Upper lobe of left lung (tissue), 4 donors: Measurements from ENCODE around the gene ANKS3.

Experiments used
- CTCF ChIP-seq, 6 experiments: fragments of 450-650 bp in 4 of 6; fragments of 200-600 bp in 2 of 6; sonication (generic) in 2 of 6; IDR thresholded peaks; one replicate each; pipeline ENCODE4 v1.5.1; 2016 to 2019; ENCODE audit warnings: antibody characterized with exemption in 6 of 6
- EP300 ChIP-seq, 4 donors: sonication (generic); formaldehyde crosslinking; IDR thresholded peaks; one replicate each; pipeline ENCODE4 v1.5.1; 2017; ENCODE audit warnings: antibody characterized with exemption in 4 of 4, control low read depth in 2 of 4
- POLR2AphosphoS5 ChIP-seq, 2 donors: sonication (generic); formaldehyde crosslinking; IDR thresholded peaks; one replicate each; pipeline ENCODE4 v1.5.1; 2017; ENCODE audit warnings: antibody characterized with exemption in 2 of 2

GRCh38 chr16:4682084-4682591, 51.9 kb downstream of the ANKS3 start:
- no peak for TF ChIP-seq POLR2AphosphoS5 (IDR thresholded peaks at IDR 0.05)
- TF ChIP-seq CTCF (IDR thresholded peaks at IDR 0.05), result no peak
- TF ChIP-seq EP300 (IDR thresholded peaks at IDR 0.05), result no peak
